ENCODE data around the gene PCDH18.
"Not testable (repeated sequence)": the region's sequence is repeated elsewhere in the genome, so short reads cannot be mapped to it uniquely, and the experiment has no call there.

PCDH18 gene

DNA sequence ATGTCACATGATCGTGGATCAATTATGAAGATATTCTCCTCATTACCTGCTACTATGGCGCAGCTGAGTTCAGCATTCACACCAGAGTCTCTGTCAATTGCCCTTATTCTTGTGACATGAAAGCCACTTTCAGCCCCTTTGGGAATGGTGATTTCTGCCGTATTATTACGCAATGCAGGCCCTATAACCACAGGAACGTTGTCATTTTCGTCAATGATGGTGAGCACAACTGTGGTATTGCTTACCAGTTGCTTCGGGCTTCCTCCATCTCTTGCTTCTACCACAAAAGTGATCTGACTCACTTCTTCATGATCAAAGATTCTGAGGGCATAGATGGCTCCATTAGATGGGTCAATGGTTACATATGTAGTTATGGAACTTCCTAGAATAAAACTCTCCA is 2.1 kb downstream of the PCDH18 start:
- no peak for FAIRE-seq

DNA sequence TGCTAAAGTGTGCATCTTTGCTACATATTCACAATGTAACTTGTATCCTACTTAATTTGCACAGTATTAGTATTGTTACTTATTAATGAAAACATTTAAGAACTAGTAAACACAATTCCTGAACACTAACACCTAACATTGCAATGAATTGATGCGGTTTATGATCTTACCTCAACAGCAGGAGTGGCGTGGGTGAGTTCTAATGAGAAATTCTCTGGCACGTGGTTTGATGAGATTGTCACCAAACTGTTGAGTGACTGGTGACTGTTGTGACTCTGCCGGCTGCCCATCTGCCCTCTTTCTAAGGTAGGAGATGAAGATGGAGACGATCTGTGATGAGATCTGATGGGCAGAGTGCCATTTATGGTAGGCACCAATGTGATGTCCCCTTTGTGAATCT is 2.9 kb downstream of the PCDH18 start:
- FAIRE-seq = no peak

DNA sequence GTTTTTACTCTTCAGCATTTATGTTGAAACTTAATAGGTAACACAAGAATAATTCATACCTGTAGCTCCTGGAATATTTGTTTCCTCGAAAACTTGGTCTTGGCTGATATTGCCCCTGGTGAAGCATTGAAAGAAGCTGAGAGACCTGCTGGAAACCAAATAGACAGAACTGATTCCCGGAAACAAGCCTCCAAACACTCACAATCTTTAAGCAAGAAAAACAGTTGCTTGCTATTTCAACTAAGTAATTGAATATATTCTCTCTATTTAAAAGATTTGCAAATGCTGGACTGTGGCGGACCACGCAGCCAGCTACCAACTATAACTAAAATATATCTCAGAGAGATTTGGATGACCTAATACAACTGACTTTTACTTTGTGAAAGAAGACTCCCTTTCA is 3.6 kb downstream of the PCDH18 start:
- no peak for FAIRE-seq

DNA sequence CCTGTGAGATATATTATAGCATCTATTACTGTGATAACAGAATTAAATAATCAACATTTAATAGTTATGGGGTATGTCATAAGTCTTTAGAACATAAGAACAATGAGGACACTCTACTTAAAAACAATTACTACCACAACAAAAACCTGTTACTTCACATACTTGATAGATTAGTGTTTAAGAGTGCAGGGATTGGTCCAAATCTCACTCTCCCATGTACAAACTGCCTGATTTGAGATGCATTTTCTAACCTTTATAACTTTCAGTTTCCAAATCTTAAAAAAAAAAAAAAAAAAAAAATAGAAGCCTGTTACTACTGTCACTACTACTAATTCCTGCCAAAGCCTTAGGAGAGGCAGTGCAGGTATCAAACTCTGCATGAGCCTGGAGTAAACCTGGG is 5.6 kb downstream of the PCDH18 start:
- no peak for FAIRE-seq

DNA sequence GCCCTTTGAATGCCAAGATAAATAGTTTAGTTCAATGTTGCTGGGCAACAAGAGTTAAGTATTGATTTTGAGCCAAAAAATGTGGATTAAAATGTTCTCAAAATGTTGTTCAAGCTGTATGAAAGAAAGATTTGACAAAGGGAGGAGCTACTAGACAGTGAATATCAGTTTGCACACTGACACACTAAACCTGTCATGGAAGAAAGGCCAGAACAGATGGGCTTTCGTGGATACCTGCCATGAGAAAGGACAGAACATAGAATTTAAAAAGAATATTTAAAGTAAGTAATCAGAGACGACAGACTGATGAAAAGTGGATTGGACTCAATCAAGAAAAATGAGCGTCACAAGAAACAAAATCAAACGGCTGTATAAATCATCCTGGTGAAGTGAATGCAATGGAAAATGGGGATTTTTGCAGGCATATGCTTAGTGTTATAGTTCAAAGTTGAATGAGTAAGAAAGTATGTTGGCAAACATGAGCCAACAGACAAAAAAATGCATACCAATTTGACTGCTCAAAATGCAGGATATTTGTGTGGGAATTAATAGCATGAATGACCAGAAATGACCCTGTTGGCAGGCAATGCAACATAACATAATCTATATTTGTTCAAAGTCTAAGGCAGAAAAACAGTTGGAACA is 7.4 kb downstream of the PCDH18 start:
- no peak for FAIRE-seq

DNA sequence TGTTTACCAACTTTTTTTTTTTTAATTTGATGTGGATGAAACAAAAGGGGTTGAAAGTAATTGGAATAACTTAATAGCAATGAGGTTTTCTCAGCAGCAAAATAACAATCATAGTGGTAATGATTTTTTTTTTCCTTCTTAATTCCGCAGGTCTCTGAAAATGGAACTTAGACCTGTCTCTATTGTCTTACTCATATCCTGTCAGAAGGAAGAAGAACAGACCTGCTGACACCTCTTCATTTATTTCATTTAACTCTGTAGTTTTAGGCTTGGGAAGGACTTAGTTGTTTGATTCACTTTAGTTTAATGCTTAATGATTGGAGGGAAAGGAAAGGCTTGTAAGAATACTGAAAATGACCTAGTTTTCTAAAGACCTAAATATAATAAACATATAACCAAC is 9.0 kb downstream of the PCDH18 start:
- FAIRE-seq = no peak

DNA sequence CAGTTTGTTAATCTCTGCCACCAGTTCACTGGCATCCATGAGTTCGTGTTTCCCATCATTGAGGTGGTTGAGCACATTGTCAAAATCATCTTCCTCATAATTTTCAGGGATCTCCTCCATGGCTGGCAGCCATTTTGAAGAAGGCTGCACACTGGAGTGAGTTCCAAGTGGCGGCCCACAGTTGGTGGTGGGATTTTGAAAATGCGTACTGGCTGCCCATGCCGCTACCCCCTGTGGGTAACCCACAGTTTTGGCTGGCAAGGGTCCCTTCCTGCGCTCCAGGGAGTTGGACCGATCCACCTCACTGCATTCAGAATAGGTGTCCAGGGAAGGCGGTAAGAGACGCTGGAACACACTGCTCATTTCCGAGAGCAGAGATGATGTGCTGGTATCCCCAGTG is 11.2 kb downstream of the PCDH18 start:
- FAIRE-seq = no peak

DNA sequence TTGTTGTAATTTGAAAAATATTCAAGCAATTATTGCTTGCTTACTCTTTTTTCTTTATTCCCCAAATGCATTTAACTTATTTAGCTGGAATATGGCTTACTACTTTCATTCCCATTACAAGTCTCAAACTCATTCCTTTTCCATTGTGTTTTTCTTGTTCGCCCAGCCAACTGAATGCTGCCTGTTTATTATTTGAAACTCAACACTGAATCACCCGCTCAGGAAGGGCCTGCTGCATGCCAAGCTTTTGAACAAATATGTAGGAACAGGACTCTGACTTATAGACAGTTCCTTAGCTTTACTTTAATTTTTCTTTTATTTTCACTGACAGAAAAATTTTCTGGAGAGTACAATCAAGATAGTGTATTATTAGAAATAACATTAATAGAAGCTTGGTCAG is 12.9 kb downstream of the PCDH18 start:
- no peak for FAIRE-seq

DNA sequence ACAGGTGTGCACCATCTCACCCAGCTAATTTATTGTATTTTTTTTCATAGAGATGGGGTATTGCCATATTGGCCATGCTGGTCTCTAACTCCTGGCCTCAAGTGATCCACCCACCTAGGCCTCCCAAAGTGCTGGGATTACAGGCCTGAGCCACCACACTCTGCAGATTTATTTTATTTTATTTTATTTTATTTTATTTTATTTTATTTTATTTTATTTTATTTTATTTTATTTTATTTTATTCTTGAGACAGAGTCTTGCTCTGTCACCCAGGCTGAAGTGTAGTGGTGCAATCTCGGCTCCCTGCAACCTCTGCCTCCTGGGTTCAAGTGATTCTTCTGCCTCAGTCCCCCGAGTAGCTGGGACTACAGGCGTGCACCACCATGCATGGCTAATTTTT is 15.0 kb downstream of the PCDH18 start:
- FAIRE-seq = not testable (repeated sequence)

DNA sequence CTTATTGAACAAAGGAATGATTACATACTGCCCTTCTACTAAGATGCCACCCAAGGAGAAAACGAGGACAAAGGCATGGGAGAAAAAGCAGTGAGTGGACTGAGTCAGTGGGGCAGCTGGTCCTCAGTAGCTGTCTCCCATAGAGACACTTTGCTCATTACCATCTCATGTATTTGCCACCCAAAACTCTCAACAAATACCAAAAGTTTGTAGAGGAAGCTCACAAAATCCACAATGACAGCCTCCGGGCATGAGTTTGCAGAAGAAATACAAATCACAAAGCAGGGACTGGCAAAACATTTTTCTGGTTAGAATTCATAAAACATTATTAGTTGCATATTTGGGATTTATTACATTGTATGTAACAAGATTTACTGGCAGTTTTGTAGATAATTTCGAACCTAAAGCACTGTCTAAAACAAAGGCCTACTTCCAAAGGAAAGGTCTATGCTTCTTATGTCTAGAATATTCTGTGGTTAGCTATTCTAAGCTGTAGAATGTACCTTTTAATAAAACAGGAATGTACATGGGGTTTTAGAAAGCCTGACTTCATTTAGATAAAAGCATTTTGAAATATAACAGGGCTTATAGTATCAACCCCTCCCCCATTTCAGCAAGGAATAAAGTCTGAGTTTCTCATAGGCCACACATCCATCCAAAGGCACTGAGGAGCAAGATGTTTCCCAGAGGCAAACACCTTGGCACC is 17.7 kb downstream of the PCDH18 start:
- no peak for FAIRE-seq

DNA sequence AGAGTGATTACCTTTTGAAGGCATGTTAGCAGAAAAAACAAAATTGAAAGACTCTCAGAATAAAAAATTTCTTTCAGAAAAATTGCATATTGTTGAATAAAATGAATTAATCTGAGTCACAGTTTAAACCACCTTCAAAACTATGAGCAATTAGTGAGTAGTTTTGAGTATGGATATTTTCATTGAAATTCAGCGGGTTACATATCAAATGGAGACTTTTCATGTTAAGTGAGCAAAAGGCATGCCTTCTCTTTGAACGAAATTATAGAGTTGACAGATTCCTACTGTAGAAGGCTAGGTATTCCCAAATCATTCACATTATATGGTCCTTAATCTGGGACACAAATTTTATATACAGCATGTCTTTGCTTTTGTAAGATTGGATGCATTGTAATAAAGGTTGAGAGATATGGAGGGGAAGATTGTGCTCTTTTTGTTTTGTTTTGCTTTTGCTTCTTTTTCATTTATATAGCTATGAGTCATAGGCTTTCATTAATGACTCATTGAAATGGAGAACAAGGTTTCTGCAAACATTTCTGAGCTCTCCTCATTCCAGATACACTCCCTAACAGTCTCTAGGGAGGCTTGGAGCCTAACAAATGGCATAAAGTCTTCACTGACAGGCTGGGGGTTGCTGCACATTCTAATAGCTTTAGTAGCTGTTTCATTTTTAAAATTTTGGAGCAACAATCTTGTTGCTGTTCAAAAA is 21.6 kb downstream of the PCDH18 start:
- no peak for FAIRE-seq

DNA sequence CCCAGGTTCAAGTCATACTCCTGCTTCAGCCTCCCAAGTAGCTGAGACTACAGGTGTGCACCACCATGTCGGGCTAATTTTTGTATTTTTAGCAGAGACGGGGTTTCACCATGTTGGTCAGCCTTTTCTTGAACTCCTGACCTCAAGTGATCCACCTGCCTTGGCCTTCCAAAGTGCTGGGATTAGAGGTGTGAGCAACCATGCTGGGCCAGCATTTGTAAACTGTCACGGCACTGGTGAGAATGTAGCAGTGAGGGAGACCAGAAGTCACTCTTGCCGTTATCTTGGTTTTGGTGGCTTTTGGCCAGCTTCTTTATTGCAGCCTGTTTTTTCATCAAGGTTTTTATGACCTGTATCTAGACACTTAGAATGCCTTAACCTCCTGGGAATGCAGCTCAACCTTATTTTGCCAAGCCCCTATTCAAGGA is 22.4 kb downstream of the PCDH18 start:
- no peak for FAIRE-seq

DNA sequence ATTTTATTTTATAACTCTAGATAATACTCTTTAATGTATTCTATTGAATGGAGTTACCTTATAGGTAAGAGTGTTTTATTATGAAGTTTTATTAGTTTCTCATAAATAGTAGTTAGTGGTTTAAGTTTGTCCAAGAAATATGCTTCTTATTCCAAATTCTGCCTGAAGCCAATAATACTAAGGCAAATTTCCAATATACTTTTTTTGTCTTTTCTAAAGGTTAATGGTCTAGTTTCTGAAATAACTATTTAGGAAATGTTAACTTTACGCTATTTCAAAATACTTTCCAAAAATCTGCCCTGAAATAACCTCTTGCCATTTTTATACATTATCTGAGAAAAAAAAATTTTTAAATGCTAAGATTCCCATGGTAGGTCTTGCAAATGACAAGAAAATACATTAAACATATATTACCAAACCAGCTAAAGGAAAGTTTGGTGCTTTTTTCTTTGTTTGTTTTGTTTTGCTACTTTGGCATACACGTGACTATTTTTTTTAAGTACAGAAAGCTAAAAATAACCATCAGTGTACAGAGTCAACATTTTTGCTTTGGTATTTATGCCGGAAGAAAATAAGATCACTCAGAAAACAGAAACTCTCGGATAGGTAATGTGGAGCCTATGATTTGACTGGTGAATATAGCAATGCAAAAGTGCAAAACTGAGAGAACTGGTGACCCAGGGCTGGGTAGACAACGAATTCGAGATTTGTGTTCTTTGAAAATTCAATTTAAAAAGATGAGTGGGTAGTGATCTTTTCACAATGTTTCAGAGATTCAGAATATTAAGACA is 29.8 kb downstream of the PCDH18 start:
- FAIRE-seq = no peak

DNA sequence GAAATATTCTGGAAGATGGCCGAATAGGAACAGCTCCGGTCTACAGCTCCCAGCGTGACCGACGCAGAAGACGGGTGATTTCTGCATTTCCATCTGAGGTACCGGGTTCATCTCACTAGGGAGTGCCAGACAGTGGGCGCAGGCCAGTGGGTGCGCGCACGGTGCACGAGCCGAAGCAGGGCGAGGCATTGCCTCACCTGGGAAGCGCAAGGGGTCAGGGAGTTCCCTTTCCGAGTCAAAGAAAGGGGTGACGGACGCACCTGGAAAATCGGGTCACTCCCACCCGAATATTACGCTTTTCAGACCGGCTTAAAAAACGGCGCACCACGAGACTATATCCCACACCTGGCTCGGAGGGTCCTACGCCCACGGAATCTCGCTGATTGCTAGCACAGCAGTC is 36.0 kb downstream of the PCDH18 start:
- FAIRE-seq = not testable (repeated sequence)

DNA sequence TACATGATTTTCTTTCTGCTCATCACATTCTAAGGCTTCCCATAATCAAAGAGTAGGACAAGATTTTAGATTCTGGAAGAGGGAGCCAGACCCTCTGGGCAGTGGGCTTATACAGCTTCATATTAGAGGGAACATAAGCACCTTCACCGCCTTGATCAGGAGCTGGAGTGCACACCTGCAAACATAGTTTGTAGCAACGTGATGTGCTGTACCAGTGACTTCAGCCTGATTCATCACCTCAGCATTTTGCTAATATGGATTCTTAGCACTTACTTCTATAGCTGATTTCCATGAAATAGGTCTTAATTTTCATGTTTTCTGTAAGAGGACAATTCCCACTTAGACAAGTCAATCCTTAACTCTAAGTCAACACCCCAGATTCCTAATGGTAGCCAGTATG is 36.7 kb downstream of the PCDH18 start:
- FAIRE-seq = no peak

DNA sequence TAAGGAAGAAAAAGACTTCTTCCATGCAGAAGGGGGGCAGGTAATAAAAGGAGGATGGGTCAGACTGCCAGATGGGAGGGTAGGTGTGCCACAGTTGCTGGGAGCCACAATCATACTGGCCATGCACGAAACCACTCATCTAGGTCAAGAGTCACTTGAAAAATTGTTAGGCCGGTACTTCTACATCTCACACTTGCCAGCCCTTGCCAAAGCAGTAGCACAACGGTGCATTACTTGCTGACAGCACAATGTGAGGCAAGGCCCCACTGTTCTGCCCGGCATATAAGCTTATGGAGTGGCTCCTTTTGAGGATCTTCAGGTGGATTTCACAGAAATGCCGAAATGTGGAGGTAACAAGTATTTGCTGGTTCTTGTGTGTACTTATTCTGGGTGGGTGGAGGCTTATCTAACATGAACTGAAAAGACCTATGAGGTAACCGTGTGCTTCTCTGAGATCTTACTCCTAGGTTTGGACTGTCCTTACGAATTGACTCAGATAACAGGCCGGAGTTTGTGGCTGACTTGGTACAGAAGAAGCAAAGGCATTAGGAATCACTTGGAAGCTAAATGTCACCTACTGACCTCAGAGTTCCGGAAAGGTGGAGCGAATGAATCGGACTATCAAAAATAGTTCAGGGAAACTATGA is 48.9 kb downstream of the PCDH18 start:
- FAIRE-seq = not testable (repeated sequence)

DNA sequence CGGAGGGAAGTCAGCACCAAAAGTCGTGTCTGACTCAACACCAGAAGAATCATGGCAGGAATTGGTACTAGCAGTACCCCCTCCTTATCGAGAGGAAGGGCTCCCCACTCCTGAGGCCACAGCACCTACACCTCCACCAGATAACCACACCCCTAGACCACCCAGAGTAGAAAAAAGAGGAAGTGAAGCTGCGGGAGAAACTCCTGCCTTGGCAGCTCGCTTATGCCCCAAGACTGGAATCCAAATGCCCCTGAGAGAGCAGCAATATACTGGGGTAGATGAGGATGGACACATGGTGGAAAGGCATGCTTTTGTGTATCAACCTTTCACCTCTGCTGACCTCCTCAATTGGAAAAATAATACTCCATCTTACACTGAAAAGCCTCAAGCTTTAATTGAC is 52.6 kb downstream of the PCDH18 start:
- FAIRE-seq = not testable (repeated sequence)

DNA sequence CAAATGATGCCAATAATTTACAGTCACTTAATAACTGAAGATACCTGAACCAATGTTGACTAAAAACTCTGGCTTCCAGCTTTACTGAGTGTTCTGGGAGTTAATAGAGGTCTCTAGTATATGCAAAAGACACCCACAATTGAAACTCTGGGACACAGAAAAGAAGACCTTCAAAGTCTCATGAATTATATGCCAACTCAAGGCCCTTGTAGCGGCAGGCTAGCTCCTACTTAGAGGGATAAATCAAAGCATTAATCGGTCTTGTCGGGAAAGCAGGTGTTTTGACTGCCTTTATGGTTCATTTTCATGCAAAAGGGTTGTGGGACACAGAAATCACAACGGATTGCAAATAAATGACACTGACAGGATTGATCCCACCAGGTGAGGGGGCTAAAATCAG is 55.9 kb downstream of the PCDH18 start:
- no peak for FAIRE-seq

DNA sequence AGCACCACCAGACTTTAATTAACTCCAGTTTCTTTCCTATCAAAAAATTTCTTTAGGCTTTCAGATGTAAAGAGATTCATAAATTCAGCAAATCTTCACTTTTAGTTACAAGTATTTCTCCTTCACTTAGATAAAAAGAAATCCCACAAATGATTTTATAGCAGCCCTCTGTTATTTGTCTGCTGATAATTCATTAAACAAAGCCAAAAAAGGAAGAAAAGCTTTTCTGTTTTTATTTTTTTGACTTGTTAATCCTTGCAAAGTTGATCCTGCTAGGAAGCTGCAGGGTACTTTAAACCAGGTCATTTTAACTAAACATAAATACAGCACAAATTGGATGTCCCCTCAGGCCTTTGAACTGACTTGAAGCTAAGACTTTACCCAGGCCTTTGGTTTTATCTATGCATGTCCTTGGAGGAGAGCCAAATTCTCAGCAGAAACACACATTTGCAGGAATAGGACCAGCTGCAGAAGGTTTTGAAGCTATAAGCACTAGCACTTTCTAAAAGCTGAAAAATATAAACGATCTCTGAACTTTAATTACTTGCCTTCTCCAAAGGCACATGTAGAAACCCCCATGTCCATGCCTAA is 57.5 kb downstream of the PCDH18 start:
- no peak for FAIRE-seq

DNA sequence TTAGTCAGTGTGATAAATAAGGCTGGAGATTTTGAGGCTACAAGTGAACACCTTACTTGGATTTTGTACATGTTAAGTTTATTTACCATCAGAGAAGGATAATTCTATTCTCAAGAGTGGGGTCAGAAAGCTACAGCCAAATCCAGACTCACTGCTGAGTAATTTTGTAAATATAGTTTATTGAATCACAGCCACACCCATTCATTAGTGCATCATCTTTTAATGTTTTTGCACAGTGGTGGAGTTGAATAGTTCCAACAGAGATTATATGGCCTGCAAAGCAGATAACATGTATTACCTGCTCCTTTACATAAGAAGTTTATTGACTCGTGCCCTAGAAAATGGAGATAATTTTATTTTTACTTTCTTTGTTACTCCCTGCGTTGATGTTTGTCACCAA is 60.4 kb downstream of the PCDH18 start:
- FAIRE-seq = no peak

DNA sequence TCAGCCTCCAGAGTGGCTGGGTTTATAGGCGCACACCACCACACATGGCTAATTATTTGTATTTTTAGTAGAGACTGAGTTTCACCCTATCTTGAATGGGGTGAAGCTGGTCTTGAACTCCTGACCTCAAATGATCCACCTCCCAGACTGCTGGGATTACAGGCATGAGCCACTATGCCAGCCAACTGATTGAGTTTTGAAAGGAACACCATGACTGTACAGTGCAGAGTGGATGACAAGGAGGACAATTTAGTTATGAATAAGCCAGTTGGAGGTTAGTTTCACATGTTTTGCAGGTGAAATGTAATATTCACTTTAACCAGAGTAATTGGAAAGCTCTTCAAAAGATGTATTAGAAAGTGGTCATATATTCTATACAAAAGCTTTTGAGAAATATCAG is 60.8 kb downstream of the PCDH18 start:
- no peak for FAIRE-seq

DNA sequence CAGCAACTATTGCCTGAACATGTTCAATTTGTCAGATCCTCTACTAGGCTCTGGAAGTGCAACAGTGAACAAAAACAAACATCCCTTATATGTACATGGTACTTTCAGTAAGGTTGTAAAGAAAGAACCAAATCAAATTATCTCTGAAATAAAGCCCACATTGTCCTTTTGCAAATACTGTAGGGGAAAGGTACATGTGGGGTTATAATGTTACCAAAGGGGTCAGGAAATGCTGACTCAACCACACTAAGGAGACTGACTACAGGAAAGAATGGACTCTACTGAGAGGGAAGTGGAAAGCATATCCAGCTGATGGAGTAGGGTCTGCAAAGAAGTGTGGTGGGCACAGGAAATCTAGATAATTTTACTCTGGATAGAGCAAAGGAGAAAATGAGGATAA is 61.5 kb downstream of the PCDH18 start:
- no peak for FAIRE-seq

Measured in G401.6 (cell line).